ENCODE results near the gene GPR37L1.

Gene GPR37L1

GRCh38 chr1:202122639-202123335 lies at the start of gene GPR37L1:
Gene GPR37L1 (plus strand): TSS chr1:202122917. CDS start chr1:202122964, 47 bp downstream.
- no peak within 1 kb of the TSS for H3K27ac Mint-ChIP-seq
- no peak within 1 kb of the TSS for H3K4me3 Mint-ChIP-seq
- H3K36me3 Mint-ChIP-seq, result no peaks in the 10 kb centered on the region
- ATAC-seq (no peak), DNase-seq (ENCODE audit: low spot score in 2 of 2) (no peak)
- H3K4me1 Mint-ChIP-seq, result peaks cover 15% of the 10 kb centered on the region
- no peaks in the 10 kb centered on the region for H3K9me3 Mint-ChIP-seq

GRCh38 chr1:202073206-202073605 lies 49.5 kb upstream of the GPR37L1 start:
- no peak for ATAC-seq
- DNase-seq (ENCODE audit: low spot score in 2 of 2), result no peak
- H3K9me3 Mint-ChIP-seq, result no peaks in the 10 kb centered on the region
- H3K4me3 Mint-ChIP-seq, result no peak overlapping the region
- H3K27ac Mint-ChIP-seq, result no peak overlapping the region
- H3K36me3 Mint-ChIP-seq, result no peaks in the 10 kb centered on the region
- peaks cover 7% of the 10 kb centered on the region for H3K4me1 Mint-ChIP-seq

DNA sequence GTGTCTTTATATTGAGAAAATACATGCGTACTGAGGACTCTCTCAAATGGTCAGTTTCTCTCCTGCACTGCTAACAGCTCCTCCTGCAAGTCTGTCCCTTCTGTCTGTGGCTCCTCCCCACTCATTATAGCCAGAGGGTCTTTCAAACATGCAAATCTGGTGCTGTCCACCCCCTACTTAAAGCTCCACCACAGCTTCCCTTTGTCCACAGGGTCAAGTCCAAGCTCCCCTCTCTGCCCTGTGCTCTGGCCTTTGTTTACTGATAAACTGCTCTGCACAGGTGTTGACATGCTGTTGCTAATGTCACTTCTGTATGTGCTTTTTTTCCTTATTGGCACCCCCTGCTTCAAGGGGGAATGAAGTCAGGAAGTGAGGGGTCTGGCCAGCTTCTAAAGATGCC lies 47.7 kb upstream of the GPR37L1 start:
- no peaks in the 10 kb centered on the region for H3K36me3 Mint-ChIP-seq
- no peak overlapping the region for H3K27ac Mint-ChIP-seq
- H3K4me3 Mint-ChIP-seq, result no peak overlapping the region
- H3K4me1 Mint-ChIP-seq, result peaks cover 7% of the 10 kb centered on the region
- no peaks in the 10 kb centered on the region for H3K9me3 Mint-ChIP-seq
- ATAC-seq (no peak), DNase-seq (ENCODE audit: low spot score in 2 of 2) (no peak)

- H3K4me3 Mint-ChIP-seq, result no peak overlapping the region
Observed at GRCh38 chr1:202075389-202075788, 47.3 kb upstream of the GPR37L1 start.

DNA sequence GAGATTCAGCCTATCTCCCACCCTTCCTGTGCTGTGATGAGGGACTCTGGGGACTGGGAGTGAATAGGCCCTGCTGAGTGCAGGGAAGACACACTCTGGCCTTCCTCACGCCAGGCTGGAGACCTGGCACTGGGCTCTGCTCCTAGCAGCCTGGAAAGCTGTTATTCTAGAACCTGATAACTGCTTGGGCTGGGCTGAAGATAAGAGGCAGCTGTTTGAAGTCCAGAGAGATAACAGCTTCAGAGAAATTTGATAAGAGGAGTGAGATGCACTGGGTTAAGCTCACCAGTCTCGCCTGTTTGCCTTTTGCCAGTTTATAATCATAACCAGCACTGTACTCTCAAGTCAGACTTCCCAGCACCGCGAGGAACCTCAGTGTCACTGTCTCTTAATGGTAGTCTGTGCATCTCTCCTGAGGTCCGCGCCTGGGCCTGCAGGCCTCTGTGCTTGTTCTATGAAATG lies 46.6 kb upstream of the GPR37L1 start:
- no peak for DNase-seq (ENCODE audit: low spot score in 2 of 2)
- Mint-ChIP-seq H3K36me3 (no peaks in the 10 kb centered on the region), H3K27ac (no peak overlapping the region), H3K4me3 (no peak overlapping the region), H3K4me1 (peaks cover 7% of the 10 kb centered on the region), H3K9me3 (no peaks in the 10 kb centered on the region)
- no peak for ATAC-seq

More at GRCh38 chr1:202075389-202075788, 47.3 kb upstream of the GPR37L1 start:
- H3K36me3 Mint-ChIP-seq, result no peaks in the 10 kb centered on the region
- H3K4me1 Mint-ChIP-seq, result peaks cover 7% of the 10 kb centered on the region
- DNase-seq (ENCODE audit: low spot score in 2 of 2) (no peak), ATAC-seq (peak; percentile 22)
- no peaks in the 10 kb centered on the region for H3K9me3 Mint-ChIP-seq
- H3K27ac Mint-ChIP-seq, result no peak overlapping the region

- Mint-ChIP-seq H3K9me3 (no peaks in the 10 kb centered on the region), H3K4me3 (no peak overlapping the region)
- ATAC-seq, result no peak
Observed at GRCh38 chr1:202078241-202078640, 44.5 kb upstream of the GPR37L1 start.

GRCh38 chr1:202081992-202082391 lies 40.7 kb upstream of the GPR37L1 start:
- no peaks in the 10 kb centered on the region for H3K36me3 Mint-ChIP-seq
- ATAC-seq (no peak), DNase-seq (ENCODE audit: low spot score in 2 of 2) (no peak)
- peaks cover 2% of the 10 kb centered on the region for H3K4me1 Mint-ChIP-seq
- no peaks in the 10 kb centered on the region for H3K9me3 Mint-ChIP-seq
- no peak overlapping the region for H3K27ac Mint-ChIP-seq
- no peak overlapping the region for H3K4me3 Mint-ChIP-seq

More at GRCh38 chr1:202078241-202078640, 44.5 kb upstream of the GPR37L1 start:
- Mint-ChIP-seq H3K36me3 (no peaks in the 10 kb centered on the region), H3K4me1 (peaks cover 7% of the 10 kb centered on the region), H3K27ac (no peak overlapping the region)
- DNase-seq (ENCODE audit: low spot score in 2 of 2), result no peak

GRCh38 chr1:202084791-202085681 lies 37.7 kb upstream of the GPR37L1 start:
- Mint-ChIP-seq H3K27ac (no peak overlapping the region), H3K4me1 (no peaks in the 10 kb centered on the region), H3K9me3 (no peaks in the 10 kb centered on the region), H3K36me3 (no peaks in the 10 kb centered on the region), H3K4me3 (no peak overlapping the region)
- DNase-seq (ENCODE audit: low spot score in 2 of 2) (no peak), ATAC-seq (no peak)

DNA sequence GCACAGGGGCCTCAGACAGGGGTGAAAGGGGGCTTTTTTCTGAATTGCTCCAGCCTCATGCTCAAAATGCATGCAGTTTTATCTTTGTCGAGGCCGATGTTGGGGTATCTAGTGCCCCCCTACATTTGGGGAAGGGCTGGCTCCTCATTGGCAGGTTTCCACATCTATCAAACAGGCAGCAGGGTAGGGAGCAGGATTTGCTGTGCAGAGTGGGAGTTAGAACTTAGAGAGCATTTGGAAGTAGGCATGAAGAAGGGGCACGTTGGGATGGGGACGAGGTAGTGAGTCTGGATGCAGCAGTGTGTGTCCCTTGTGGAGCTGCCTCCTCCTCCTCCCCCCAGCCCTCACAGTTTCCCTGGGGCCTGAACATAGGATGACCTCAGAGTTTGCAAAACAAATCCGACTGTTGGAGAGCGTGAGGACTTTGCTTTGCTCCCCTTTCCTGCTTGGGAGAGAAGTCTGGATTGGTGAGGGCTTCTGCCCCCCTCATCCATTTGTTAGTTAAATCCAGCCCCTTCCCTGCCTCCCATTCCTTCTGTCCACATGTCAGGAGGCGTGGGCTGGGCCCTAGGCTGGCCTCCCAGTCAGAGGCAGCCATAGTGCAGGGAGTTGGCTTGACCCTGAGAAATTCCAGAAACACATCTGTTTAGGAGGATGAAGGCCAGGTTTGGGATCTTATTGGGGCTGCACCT lies 36.9 kb upstream of the GPR37L1 start:
- DNase-seq (ENCODE audit: low spot score in 2 of 2) (no peak), ATAC-seq (no peak)
- H3K4me1 Mint-ChIP-seq, result no peaks in the 10 kb centered on the region
- H3K4me3 Mint-ChIP-seq, result no peak overlapping the region
- H3K36me3 Mint-ChIP-seq, result no peaks in the 10 kb centered on the region
- no peaks in the 10 kb centered on the region for H3K9me3 Mint-ChIP-seq
- no peak overlapping the region for H3K27ac Mint-ChIP-seq

GRCh38 chr1:202086579-202087350 lies 36.0 kb upstream of the GPR37L1 start:
- peak; percentile 41 for ATAC-seq
- DNase-seq (ENCODE audit: low spot score in 2 of 2), result no peak
- H3K4me1 Mint-ChIP-seq, result no peaks in the 10 kb centered on the region

GRCh38 chr1:202088206-202088605 lies 34.5 kb upstream of the GPR37L1 start:
- no peaks in the 10 kb centered on the region for H3K36me3 Mint-ChIP-seq
- ATAC-seq, result no peak
- no peak for DNase-seq (ENCODE audit: low spot score in 2 of 2)
- H3K4me3 Mint-ChIP-seq, result no peak overlapping the region
- no peaks in the 10 kb centered on the region for H3K9me3 Mint-ChIP-seq
- no peak overlapping the region for H3K27ac Mint-ChIP-seq
- no peaks in the 10 kb centered on the region for H3K4me1 Mint-ChIP-seq

More at GRCh38 chr1:202086579-202087350, 36.0 kb upstream of the GPR37L1 start:
- no peaks in the 10 kb centered on the region for H3K36me3 Mint-ChIP-seq
- H3K4me3 Mint-ChIP-seq, result no peak overlapping the region
- H3K9me3 Mint-ChIP-seq, result no peaks in the 10 kb centered on the region
- H3K27ac Mint-ChIP-seq, result no peak overlapping the region

DNA sequence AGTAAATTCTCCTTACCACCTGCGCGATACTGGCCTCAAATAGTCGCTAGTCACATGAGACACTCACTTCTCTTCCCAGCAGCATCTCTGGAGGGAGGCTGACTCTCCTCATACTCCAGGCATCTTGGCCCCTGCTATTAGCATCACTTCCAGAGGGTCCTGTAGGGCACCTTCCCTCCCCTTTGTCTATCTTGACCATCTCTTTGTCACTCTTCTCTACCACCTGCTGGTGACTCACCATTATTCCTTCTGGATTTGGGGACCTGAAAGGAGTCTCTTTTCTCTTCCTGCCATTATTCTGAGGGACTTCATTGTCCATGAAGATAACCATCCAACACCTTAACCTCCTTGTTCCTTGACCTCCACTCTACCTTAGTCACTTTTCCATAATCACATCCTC lies 31.7 kb upstream of the GPR37L1 start:
- Mint-ChIP-seq H3K4me3 (no peak overlapping the region), H3K27ac (no peak overlapping the region), H3K36me3 (no peaks in the 10 kb centered on the region), H3K9me3 (no peaks in the 10 kb centered on the region), H3K4me1 (no peaks in the 10 kb centered on the region)
- ATAC-seq (no peak), DNase-seq (ENCODE audit: low spot score in 2 of 2) (no peak)

- Mint-ChIP-seq H3K27ac (no peak overlapping the region), H3K9me3 (no peaks in the 10 kb centered on the region)
- ATAC-seq, result no peak
Observed at GRCh38 chr1:202093858-202094257, 28.9 kb upstream of the GPR37L1 start.

DNA sequence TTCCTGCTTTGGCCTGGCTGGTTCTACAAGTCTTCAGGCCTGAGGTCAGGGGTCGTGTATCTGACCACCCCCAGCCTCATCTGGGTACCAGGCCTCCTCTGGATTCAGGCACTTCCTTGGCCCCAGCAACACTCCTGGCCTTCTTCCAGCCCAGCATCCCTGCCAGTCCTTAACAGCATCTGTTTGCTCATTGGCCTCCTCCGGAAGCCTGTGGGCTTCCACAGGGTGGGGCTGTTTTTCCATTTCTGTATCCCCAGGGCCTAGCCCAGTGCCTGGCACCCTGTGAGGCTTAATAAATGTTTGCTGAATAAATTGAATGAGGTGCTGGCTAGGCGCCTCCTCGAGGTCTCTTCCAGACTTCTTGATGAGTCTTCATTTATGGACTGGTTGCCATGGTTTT lies 21.5 kb upstream of the GPR37L1 start:
- H3K27ac Mint-ChIP-seq, result peak overlapping the region; percentile 13

More at GRCh38 chr1:202093858-202094257, 28.9 kb upstream of the GPR37L1 start:
- Mint-ChIP-seq H3K4me3 (no peak overlapping the region), H3K36me3 (no peaks in the 10 kb centered on the region), H3K4me1 (no peaks in the 10 kb centered on the region)
- DNase-seq (ENCODE audit: low spot score in 2 of 2), result no peak

DNA sequence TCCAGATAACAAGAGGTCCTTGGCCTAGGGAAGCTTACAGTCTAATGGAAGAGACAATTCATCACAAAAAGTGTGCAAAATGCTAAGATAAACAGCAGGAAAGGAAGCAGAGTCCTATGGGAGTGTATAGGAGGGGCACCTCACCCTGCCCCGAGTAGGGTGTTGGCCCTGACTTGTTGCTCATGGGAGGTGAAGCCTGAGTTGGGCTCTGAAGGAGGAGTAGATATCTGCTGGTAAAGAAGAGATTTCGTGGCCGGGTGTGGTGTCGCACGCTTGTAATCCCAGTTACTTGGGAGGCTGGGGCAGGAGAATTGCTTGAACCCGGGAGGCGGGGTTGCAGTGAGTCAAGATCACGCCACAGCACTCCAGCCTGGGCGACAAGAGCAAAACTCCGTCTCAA lies 18.6 kb upstream of the GPR37L1 start:
- no peaks in the 10 kb centered on the region for H3K4me1 Mint-ChIP-seq
- ATAC-seq, result no peak
- no peak overlapping the region for H3K4me3 Mint-ChIP-seq
- H3K36me3 Mint-ChIP-seq, result no peaks in the 10 kb centered on the region
- H3K27ac Mint-ChIP-seq, result peak overlapping the region; percentile 3
- no peak for DNase-seq (ENCODE audit: low spot score in 2 of 2)
- no peaks in the 10 kb centered on the region for H3K9me3 Mint-ChIP-seq

More for the DNA sequence above, 21.5 kb upstream of the GPR37L1 start:
- no peak for ATAC-seq
- DNase-seq (ENCODE audit: low spot score in 2 of 2), result no peak
- Mint-ChIP-seq H3K36me3 (no peaks in the 10 kb centered on the region), H3K9me3 (no peaks in the 10 kb centered on the region), H3K4me1 (no peaks in the 10 kb centered on the region), H3K4me3 (no peak overlapping the region)

Measured in stimulated activated effector memory CD8-positive, alpha-beta T cell treated with anti-CD3 and anti-CD28 coated beads, Interleukin-12 subunit alpha, Interleukin-12 subunit beta, amount 100 ng/mL, for 72 hours (primary cell).